IPS-15b (cell line): ENCODE results near the gene S1PR3.

ENCODE experiments used
- H3K27me3 ChIP-seq: one replicate; pipeline ENCODE4 v1.6.1; 2013; ENCODE audit warnings: low read length; ENCODE audit not compliant: control insufficient read depth, insufficient read depth
- H3K36me3 ChIP-seq: one replicate; pipeline ENCODE4 v1.6.1; 2013; ENCODE audit warnings: low read length; ENCODE audit not compliant: control insufficient read depth, insufficient read depth
- H3K4me1 ChIP-seq: one replicate; pipeline ENCODE4 v1.6.1; 2013; ENCODE audit warnings: mild to moderate bottlenecking, low read length; ENCODE audit not compliant: control insufficient read depth, insufficient read depth
- H3K4me3 ChIP-seq: one replicate; pipeline ENCODE4 v1.5.1; 2013; ENCODE audit warnings: low read depth, low read length
- H3K9ac ChIP-seq: one replicate; pipeline ENCODE4 v1.6.1; 2013; ENCODE audit warnings: low read depth, mild to moderate bottlenecking, low read length
- H3K9me3 ChIP-seq: one replicate; pipeline ENCODE4 v1.6.1; 2013; ENCODE audit warnings: mild to moderate bottlenecking, low read length; ENCODE audit not compliant: control insufficient read depth, insufficient read depth

The S1PR3 gene

DNA sequence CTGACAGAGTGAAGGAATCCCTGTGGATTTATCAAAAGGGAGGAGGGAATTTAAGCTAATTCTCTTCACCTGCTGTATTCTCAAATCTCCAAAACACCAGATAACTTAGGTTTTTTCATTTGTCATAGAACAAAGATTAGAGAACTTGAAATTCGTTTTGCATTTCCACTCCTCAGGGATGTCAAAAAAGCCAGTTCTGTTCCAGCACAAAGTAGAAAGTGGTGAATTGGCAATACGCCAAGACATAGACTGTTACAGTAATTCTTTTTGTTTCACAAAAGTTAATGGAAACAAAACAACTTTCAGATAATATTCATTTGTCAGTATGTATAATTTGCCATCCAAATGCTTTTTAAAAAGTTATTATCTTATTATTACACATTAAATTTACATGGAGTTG lies 15.0 kb downstream of the S1PR3 start:
- peaks cover 5% of the 10 kb centered on the region for H3K4me1 ChIP-seq
- H3K9ac ChIP-seq: no peak overlapping the region
- no peak overlapping the region for H3K4me3 ChIP-seq
- H3K27me3 ChIP-seq: no peaks in the 10 kb centered on the region
- no peaks in the 10 kb centered on the region for H3K9me3 ChIP-seq
- H3K36me3 ChIP-seq: peaks cover 6% of the 10 kb centered on the region

DNA sequence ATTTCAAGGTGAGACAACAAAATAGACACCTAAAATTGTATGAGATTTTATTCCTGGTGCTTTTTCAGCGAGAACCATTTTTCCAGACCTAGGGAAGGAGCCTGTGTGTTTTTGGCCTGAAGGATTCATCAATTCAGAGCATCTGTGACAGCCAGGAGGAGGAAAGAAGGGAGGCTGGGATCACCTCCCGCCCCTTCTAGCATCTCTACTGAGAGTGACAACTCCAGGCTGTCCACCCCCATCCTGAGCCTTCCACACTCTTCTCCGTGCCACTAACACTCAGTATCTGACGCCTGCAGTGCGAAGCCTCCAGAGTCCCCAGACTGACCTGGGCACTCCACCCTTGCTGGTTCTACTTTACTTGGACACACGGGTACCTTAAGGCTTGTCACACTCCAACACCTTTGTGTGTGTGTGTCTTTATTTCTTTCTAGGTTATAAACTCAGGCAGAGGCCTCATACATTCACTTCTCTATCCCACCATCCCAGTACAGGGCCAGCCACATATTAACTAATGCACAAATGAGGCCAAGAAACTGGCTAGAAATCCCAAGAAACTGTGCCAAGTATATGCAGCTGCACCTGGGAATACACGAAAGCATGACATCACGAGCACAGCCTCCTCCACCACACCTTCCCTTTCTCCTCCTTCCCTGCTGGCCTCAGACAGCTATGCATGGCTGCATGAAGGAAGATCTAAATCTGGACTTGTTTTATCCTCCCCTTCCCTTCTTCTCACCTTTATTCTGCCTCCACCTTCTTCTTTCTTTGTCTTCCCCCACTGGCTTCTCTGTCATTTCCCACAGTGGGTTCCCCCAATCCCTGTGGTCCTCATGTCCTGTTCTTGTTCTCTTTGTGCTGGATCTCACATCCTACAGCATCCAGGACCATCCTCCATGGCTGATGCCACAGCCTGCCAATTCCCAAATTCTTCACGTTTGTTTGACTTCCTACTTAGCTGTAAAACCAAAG lies 16.0 kb downstream of the S1PR3 start:
- H3K36me3 ChIP-seq: no peaks in the 10 kb centered on the region
- peaks cover 8% of the 10 kb centered on the region for H3K4me1 ChIP-seq
- no peak overlapping the region for H3K9ac ChIP-seq
- H3K27me3 ChIP-seq: no peaks in the 10 kb centered on the region
- no peak overlapping the region for H3K4me3 ChIP-seq
- H3K9me3 ChIP-seq: no peaks in the 10 kb centered on the region

DNA sequence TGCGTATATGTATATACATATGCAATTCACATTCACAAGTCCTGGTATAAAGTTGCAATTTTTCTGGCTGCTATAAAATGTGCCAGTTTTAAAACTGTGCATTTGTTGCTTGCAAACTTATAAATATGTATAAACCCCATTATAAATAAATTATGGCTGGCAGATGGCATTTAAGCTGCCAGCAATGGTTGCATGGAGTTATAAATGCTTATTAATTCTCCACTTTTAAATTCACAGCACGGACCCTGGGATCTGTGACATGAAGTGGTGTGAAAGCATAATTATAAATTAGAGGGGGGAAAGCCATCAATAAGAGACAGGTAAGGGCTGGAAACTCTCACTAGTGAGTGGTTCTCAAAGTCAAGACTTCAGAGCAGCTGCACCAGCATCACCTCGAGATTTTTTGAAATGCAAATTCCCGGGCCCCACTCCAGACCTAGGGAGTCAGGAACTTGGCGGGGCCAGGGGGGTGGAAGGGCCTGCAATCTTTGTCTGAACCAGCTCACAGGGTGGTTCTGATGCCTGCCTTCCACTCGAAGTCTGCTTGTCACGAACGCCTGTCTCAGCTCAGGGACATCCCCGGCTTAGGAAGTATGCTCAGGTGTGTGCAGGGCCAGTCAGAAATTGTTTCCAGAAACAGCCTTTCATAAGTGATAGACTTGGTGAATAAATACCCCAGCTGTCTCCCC lies 16.9 kb downstream of the S1PR3 start:
- no peak overlapping the region for H3K4me3 ChIP-seq
- H3K4me1 ChIP-seq: peaks cover 8% of the 10 kb centered on the region
- no peak overlapping the region for H3K9ac ChIP-seq
- H3K36me3 ChIP-seq: no peaks in the 10 kb centered on the region
- H3K27me3 ChIP-seq: no peaks in the 10 kb centered on the region
- no peaks in the 10 kb centered on the region for H3K9me3 ChIP-seq

DNA sequence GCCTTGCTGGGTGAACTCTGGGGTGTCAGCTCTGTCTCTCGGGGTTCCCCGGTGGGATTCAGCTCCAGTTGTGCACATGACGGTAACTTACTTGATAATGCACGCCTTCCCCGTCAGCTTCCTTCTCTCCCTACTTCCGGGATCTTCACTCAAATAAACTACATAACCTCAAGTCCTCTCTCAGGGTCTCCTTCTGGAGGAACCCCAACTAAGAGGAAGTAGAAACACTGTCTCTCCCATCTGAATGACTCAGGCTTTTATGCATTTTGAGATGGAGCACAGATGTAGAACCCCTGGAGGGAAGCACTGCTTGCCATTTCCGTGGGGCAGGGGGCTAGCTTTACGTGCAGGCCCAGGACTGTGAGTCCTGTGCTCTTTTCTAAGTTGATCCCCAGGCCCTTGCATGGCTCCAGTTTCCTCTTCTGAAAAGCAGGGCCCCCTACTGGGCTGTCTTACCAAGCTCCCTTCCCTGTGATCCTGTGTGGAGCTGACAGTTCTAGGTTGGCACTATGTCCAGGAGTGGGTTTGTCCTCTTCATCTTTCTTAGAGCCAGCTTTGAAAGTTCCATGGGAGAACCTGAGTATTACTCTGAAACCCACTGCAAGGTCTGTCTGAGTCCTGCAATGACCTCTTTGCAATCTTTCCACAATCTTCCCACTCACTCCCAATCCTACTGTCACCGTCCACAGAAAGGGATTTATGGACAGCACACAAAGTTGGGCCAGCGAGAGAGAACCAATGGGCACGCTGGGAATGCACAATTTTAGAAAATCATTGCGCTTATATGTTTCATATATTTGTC lies 17.7 kb downstream of the S1PR3 start:
- Histone ChIP-seq H3K9me3 (no peaks in the 10 kb centered on the region), H3K4me1 (peaks cover 8% of the 10 kb centered on the region), H3K36me3 (no peaks in the 10 kb centered on the region), H3K4me3 (no peak overlapping the region), H3K9ac (no peak overlapping the region), H3K27me3 (no peaks in the 10 kb centered on the region)

DNA sequence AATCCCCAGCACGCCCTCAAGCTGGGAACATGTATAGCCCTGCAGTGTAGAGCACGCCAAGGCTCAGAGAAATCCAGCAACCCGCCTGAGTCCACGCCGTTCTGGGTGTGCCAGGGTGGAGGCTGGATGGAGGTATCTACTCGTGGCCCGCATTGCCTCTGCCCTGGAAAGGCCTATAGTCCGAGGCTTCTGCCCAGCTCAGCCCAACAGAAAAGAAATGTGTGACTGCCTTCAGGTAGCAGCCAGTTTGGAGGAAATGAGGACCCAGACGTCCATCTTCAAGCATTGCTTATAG lies 18.2 kb downstream of the S1PR3 start:
- Histone ChIP-seq H3K9me3 (no peaks in the 10 kb centered on the region), H3K36me3 (no peaks in the 10 kb centered on the region), H3K4me1 (peaks cover 8% of the 10 kb centered on the region), H3K9ac (no peak overlapping the region), H3K4me3 (no peak overlapping the region), H3K27me3 (no peaks in the 10 kb centered on the region)

DNA sequence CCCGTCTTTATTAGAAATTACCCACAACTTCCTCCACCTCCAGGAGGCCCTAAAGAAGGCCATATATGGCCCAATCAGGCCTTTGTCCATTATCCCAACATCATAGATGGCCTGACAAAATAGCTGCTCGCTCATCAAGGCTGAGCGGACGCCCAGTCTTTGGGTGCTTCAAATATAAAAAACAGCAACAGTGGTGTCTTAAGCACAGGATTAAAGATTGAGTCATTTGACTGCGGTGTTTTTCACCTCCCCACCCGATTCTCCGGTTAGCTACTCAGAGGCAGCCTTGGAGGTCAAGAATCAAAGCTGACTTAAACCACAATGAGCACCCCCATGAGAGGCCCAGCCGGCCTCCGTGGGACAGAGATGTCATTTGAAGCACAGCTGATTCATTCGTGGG lies 18.8 kb downstream of the S1PR3 start:
- Histone ChIP-seq H3K27me3 (no peaks in the 10 kb centered on the region), H3K9ac (no peak overlapping the region), H3K4me1 (peaks cover 8% of the 10 kb centered on the region), H3K9me3 (no peaks in the 10 kb centered on the region), H3K4me3 (no peak overlapping the region), H3K36me3 (no peaks in the 10 kb centered on the region)

DNA sequence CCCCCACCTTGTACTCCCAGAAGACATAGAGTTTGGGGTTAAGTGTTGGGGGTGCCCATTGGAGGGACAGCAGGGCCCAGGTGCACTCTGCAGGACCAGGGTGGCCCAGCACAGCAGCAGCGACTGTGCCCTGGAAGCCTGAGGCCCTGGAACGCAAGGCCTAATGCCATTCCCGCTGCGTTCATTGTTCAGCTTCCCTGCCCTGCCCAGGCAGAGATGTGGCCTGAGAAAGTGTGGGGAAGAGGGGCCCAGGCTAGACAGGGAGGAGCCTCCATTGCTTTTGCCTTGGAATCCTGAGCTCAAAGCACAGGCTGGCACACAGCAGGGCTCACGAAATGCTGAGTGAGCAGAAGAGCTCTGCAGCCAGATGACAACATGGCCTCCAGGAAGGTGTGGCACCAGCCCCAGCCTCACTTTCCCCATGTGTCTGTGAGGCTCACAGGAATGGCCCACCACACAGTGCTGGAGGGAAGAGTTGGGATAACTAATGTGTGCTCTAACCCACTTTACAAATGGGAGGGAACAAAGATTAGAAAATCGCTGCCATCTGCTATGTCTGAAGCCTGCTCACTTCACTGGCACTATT lies 19.4 kb downstream of the S1PR3 start:
- Histone ChIP-seq H3K4me1 (peaks cover 8% of the 10 kb centered on the region), H3K36me3 (no peaks in the 10 kb centered on the region), H3K9ac (no peak overlapping the region)

DNA sequence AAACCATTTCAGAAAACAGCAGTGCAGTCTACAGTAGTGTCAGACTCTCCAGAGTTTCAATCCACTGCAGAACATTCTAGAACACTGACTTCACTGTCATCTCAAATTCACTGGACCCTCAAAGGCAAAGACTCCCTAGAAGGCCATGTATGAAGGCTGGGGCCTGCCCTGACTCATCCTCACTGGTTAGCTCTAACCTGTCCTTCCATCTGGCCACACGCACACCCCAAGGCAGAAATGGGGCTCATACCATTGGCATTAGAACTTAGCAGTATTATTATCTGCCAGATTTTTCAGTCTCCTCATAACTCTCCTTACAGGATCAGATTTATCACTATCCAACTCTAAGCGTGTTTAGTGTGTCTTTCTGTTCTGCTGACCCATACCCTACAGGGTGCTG lies 20.4 kb downstream of the S1PR3 start:
- Histone ChIP-seq H3K4me1 (peaks cover 8% of the 10 kb centered on the region), H3K4me3 (no peak overlapping the region), H3K9me3 (no peaks in the 10 kb centered on the region), H3K36me3 (no peaks in the 10 kb centered on the region), H3K9ac (no peak overlapping the region), H3K27me3 (no peaks in the 10 kb centered on the region)

More for the DNA sequence above, 19.4 kb downstream of the S1PR3 start:
- H3K4me3 ChIP-seq: no peak overlapping the region
- no peaks in the 10 kb centered on the region for H3K9me3 ChIP-seq
- no peaks in the 10 kb centered on the region for H3K27me3 ChIP-seq

DNA sequence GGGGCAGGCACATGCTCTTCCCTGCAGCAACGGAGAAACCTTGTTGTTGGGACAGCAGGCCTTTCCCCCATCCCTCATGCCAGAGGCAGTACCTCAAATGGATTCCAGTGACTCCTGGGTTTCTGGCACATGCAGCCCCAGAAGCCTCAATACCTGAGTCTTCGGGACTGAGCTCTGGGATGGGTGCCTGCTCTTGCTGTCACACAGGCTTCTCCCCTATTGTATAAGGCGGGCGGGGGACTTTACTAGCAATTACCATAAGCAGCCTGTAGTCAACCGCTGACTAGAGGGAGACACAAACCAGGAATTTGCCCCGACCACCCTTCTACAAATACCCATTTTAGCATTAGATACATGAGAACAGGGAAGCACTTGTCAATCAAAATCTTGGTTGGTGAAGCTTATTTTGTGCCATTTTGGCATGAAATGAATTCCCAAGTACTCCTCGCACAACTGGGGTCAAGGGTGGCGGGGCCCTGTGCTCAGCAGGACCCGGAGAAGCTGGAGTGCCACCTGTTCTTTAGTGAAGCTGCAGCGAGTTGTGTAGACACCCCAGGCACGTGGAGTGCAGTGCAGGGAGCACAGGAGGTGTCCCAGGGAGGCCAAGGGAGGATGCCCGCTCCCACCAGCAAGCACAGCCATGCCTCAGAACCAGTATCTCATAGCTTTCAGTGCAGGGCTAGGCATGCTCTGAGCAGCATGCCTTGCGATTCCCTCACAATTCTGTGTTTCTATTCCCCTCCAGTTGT lies 21.2 kb downstream of the S1PR3 start:
- peaks cover 8% of the 10 kb centered on the region for H3K4me1 ChIP-seq
- no peaks in the 10 kb centered on the region for H3K27me3 ChIP-seq
- H3K9me3 ChIP-seq: no peaks in the 10 kb centered on the region
- H3K4me3 ChIP-seq: no peak overlapping the region
- H3K9ac ChIP-seq: no peak overlapping the region
- H3K36me3 ChIP-seq: no peaks in the 10 kb centered on the region

DNA sequence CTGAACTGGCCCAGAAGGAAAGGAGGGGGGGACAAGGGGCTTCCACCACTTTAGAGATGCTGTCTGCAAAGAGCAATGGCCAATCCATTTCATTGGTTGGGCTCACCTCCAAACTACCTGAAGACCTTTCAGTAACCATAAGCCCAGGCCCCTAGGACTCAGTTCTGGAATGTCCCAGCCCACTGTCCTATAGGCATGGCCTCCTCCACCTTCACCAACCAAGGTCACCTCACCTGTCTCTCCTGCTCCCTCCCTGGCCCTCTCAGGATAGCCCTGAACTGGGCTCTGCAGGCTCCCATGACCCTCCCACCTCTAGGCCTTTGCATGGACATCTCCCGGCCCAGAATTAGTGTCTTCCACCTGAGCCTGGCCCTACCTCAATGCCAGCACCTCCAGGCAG lies 22.4 kb downstream of the S1PR3 start:
- no peaks in the 10 kb centered on the region for H3K27me3 ChIP-seq
- H3K4me3 ChIP-seq: no peak overlapping the region
- peaks cover 8% of the 10 kb centered on the region for H3K4me1 ChIP-seq
- no peaks in the 10 kb centered on the region for H3K9me3 ChIP-seq
- H3K9ac ChIP-seq: no peak overlapping the region
- H3K36me3 ChIP-seq: no peaks in the 10 kb centered on the region

DNA sequence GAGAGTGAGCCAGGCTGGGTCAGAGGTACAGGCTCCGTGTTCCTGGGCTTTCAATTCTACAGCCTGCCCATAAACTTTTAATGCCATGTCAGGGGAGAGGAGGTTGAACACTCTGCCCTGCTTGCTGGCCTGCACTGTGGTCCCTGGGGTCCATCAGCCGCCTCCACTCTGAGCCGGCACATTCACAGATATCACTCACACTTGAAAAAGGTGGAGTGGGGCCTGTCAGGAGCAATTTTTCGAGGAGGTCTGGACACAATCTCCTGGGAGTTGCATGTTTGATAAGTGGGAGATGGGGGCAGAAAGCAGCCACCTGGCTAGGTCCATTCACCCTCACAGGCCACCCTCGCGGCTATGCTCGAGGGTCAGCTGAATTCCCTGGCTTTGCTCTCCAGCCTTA lies 22.9 kb downstream of the S1PR3 start:
- H3K27me3 ChIP-seq: no peaks in the 10 kb centered on the region
- no peaks in the 10 kb centered on the region for H3K36me3 ChIP-seq
- no peak overlapping the region for H3K9ac ChIP-seq
- no peak overlapping the region for H3K4me3 ChIP-seq
- H3K9me3 ChIP-seq: no peaks in the 10 kb centered on the region
- peaks cover 4% of the 10 kb centered on the region for H3K4me1 ChIP-seq
